HG03439 (cell line): ENCODE measurements around the gene ZNF777.

Experiments
- ATAC-seq: cut with Tn5 transposase; IDR thresholded peaks from one replicate; pipeline ENCODE4 v1.9.1; 2021; ENCODE audit warnings: mild to moderate bottlenecking, moderate library complexity; ENCODE audit not compliant: unreplicated experiment

Gene ZNF777

GRCh38 chr7:149477494-149478443 is 16.9 kb upstream of the ZNF777 start:
- no peak for ATAC-seq

- ATAC-seq: no peak
These were observed 15.9 kb upstream of the ZNF777 start for GRCh38 chr7:149476791-149477190.

GRCh38 chr7:149475121-149476045 is 14.5 kb upstream of the ZNF777 start:
- no peak for ATAC-seq

- no peak for ATAC-seq
These were observed 13.7 kb upstream of the ZNF777 start for GRCh38 chr7:149474309-149475120.

GRCh38 chr7:149473251-149473650 is 12.4 kb upstream of the ZNF777 start:
- ATAC-seq: no peak

GRCh38 chr7:149471289-149471953 is 10.6 kb upstream of the ZNF777 start:
- ATAC-seq: no peak

- no peak for ATAC-seq
These were observed 8.9 kb upstream of the ZNF777 start for GRCh38 chr7:149469806-149470205.

GRCh38 chr7:149468208-149468607 is 7.3 kb upstream of the ZNF777 start:
- ATAC-seq: no peak

- ATAC-seq: no peak
These were observed 6.5 kb upstream of the ZNF777 start for GRCh38 chr7:149467321-149467859.

- ATAC-seq: no peak
These were observed 5.5 kb upstream of the ZNF777 start for GRCh38 chr7:149466364-149466763.

- no peak for ATAC-seq
These were observed 2.8 kb upstream of the ZNF777 start for GRCh38 chr7:149463500-149464161.

GRCh38 chr7:149462101-149462520 is 1.2 kb upstream of the ZNF777 start:
- no peak for ATAC-seq

GRCh38 chr7:149459540-149460452 is 1.1 kb downstream of the ZNF777 start:
- peak; percentile 36 for ATAC-seq

- ATAC-seq: no peak
These were observed 1.7 kb downstream of the ZNF777 start for GRCh38 chr7:149459201-149459539.

GRCh38 chr7:149458235-149458634 is 2.6 kb downstream of the ZNF777 start:
- ATAC-seq: no peak

GRCh38 chr7:149457766-149458165 is 3.1 kb downstream of the ZNF777 start:
- no peak for ATAC-seq

- ATAC-seq: no peak
These were observed 4.1 kb downstream of the ZNF777 start for GRCh38 chr7:149456506-149457421.
